ENCODE data around the gene EPB41. TPM values are rescaled to one million over a fixed set of nuclear protein-coding genes. Genes with fewer than 3 reads are reported as not detected.

EPB41 gene
- total and polyA plus RNA-seq, 9 of the 15 experiments (the other 6 are each of a cell fraction or from before 2014, with no cell fraction given), result 3.7 to 213 (median 141) TPM

- TF ChIP-seq, protein P1, sequence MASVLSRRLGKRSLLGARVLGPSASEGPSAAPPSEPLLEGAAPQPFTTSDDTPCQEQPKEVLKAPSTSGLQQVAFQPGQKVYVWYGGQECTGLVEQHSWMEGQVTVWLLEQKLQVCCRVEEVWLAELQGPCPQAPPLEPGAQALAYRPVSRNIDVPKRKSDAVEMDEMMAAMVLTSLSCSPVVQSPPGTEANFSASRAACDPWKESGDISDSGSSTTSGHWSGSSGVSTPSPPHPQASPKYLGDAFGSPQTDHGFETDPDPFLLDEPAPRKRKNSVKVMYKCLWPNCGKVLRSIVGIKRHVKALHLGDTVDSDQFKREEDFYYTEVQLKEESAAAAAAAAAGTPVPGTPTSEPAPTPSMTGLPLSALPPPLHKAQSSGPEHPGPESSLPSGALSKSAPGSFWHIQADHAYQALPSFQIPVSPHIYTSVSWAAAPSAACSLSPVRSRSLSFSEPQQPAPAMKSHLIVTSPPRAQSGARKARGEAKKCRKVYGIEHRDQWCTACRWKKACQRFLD (CRISPR knock-in tag; IDR thresholded peaks at IDR 0.05), result peak; percentile 87; the same call in 1 of the 2 replicates
- TF ChIP-seq TRIM25 (IDR thresholded peaks at IDR 0.05; ENCODE audit: borderline replicate concordance) (no peak), CEBPG (CRISPR knock-in tag; IDR thresholded peaks at IDR 0.05) (peak; percentile 62), CEBPG (tag; conservative IDR thresholded peaks at IDR 0.05 in 1 of 2, IDR thresholded peaks at IDR 0.05 in 1 of 2) (peak in 1 of 2 experiments; percentile 94; a peak in 3 of 4 replicates), HDAC3 (IDR thresholded peaks at IDR 0.05; ENCODE audit: borderline replicate concordance, partially characterized antibody) (peak; percentile 3), ZNF24 (IDR thresholded peaks at IDR 0.05) (no peak), DDX20 (tag; IDR thresholded peaks at IDR 0.05; ENCODE audit: low read depth) (peak; percentile 28; the same call in 1 of the 2 replicates)
- TF ChIP-seq, protein P2, sequence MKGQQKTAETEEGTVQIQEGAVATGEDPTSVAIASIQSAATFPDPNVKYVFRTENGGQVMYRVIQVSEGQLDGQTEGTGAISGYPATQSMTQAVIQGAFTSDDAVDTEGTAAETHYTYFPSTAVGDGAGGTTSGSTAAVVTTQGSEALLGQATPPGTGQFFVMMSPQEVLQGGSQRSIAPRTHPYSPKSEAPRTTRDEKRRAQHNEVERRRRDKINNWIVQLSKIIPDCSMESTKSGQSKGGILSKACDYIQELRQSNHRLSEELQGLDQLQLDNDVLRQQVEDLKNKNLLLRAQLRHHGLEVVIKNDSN (CRISPR knock-in tag; IDR thresholded peaks at IDR 0.05), result no peak
- TF ChIP-seq, protein P3, sequence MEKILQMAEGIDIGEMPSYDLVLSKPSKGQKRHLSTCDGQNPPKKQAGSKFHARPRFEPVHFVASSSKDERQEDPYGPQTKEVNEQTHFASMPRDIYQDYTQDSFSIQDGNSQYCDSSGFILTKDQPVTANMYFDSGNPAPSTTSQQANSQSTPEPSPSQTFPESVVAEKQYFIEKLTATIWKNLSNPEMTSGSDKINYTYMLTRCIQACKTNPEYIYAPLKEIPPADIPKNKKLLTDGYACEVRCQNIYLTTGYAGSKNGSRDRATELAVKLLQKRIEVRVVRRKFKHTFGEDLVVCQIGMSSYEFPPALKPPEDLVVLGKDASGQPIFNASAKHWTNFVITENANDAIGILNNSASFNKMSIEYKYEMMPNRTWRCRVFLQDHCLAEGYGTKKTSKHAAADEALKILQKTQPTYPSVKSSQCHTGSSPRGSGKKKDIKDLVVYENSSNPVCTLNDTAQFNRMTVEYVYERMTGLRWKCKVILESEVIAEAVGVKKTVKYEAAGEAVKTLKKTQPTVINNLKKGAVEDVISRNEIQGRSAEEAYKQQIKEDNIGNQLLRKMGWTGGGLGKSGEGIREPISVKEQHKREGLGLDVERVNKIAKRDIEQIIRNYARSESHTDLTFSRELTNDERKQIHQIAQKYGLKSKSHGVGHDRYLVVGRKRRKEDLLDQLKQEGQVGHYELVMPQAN (IDR thresholded peaks at IDR 0.05; ENCODE audit: borderline replicate concordance), result no peak
- TF ChIP-seq, protein P4, sequence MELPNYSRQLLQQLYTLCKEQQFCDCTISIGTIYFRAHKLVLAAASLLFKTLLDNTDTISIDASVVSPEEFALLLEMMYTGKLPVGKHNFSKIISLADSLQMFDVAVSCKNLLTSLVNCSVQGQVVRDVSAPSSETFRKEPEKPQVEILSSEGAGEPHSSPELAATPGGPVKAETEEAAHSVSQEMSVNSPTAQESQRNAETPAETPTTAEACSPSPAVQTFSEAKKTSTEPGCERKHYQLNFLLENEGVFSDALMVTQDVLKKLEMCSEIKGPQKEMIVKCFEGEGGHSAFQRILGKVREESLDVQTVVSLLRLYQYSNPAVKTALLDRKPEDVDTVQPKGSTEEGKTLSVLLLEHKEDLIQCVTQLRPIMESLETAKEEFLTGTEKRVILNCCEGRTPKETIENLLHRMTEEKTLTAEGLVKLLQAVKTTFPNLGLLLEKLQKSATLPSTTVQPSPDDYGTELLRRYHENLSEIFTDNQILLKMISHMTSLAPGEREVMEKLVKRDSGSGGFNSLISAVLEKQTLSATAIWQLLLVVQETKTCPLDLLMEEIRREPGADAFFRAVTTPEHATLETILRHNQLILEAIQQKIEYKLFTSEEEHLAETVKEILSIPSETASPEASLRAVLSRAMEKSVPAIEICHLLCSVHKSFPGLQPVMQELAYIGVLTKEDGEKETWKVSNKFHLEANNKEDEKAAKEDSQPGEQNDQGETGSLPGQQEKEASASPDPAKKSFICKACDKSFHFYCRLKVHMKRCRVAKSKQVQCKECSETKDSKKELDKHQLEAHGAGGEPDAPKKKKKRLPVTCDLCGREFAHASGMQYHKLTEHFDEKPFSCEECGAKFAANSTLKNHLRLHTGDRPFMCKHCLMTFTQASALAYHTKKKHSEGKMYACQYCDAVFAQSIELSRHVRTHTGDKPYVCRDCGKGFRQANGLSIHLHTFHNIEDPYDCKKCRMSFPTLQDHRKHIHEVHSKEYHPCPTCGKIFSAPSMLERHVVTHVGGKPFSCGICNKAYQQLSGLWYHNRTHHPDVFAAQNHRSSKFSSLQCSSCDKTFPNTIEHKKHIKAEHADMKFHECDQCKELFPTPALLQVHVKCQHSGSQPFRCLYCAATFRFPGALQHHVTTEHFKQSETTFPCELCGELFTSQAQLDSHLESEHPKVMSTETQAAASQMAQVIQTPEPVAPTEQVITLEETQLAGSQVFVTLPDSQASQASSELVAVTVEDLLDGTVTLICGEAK (IDR thresholded peaks at IDR 0.05), result no peak
- TF ChIP-seq, protein P4 (CRISPR knock-in tag; IDR thresholded peaks at IDR 0.05), result no peak
These were observed 13.4 kb downstream of the EPB41 start (continued) for GRCh38 chr1:28927648-28928313.
